NCI-H2029 treated with DMSO at 0.1 percent for 48 hours (cell line): ENCODE data around the gene HLCS.

Source experiments
- DNase-seq: peaks from one replicate; lab custom pipeline; 2025; lab: John Stamatoyannopoulos, UW

HLCS gene

GRCh38 chr21:36701756-36702621, 264.5 kb downstream of the HLCS start:
- no peak for DNase-seq

GRCh38 chr21:36700971-36701755, 265.3 kb downstream of the HLCS start:
- no peak for DNase-seq
